Psoas muscle (tissue), 8 donors: Measurements from ENCODE around the gene NAV2. TPM values are rescaled to one million over a fixed set of nuclear protein-coding genes. Genes with fewer than 3 reads are reported as not detected.

ENCODE experiments used
- ATAC-seq, 4 donors: fragments of 200-7000 bp; cut with Tn5 transposase; one replicate each; pipeline ENCODE4 v1.9.1; 2020; ENCODE audit warnings: moderate library complexity in 3 of 4, mild to moderate bottlenecking in 2 of 4
- DNase-seq, 2 donors: peaks; one replicate each; pipeline ENCODE4 v3.0.0-alpha.2; 2020
- H3K27ac ChIP-seq: fragments of 200-600 bp; one replicate; pipeline ENCODE4 v1.8.0; 2022
- H3K27me3 ChIP-seq, 3 donors: fragments of 200-600 bp in 1 of 3; one replicate each; pipeline versions ENCODE4 v1.6.1 to v1.8.0; 2013 to 2022; ENCODE audit warnings: low read length in 2 of 3, mild to moderate bottlenecking in 2 of 3, moderate library complexity in 1 of 3; ENCODE audit not compliant: insufficient read depth in 3 of 3
- H3K36me3 ChIP-seq, 2 donors: fragments of 200-600 bp in 1 of 2; one replicate each; pipeline versions ENCODE4 v1.6.1 to v1.8.0; 2013 to 2022; ENCODE audit warnings: low read depth in 1 of 2, mild to moderate bottlenecking in 1 of 2, moderate library complexity in 1 of 2; ENCODE audit not compliant: insufficient read depth in 1 of 2
- H3K4me1 ChIP-seq: fragments of 200-600 bp; one replicate; pipeline ENCODE4 v1.8.0; 2022
- H3K4me3 ChIP-seq: fragments of 200-600 bp; one replicate; pipeline ENCODE4 v1.8.0; 2022; ENCODE audit warnings: mild to moderate bottlenecking
- H3K9me3 ChIP-seq: fragments of 200-600 bp; one replicate; pipeline ENCODE4 v1.8.0; 2022
- WGBS, 3 donors: extraction: QIAGEN DNeasy Blood & Tissue Kit; methylation state at CpG; one replicate each; pipeline versions ENCODE4 v1.1.6 to v1.1.7; 2013; 5-methylcytosine and 5-hydroxymethylcytosine counted together
- intact Hi-C, 2 donors: fragments of 100-400 bp; cut with DNase I; formaldehyde crosslinking; loops; one replicate each; pipeline versions ENCODE4 v1.11.0 to v1.14.2; 2022
- polyA plus RNA-seq, 3 donors: library from polyadenylated mRNA; stranded (reverse); fragments of 200-250 nt; gene quantifications; one replicate each; pipeline ENCODE4 v1.2.3, GENCODE V29; 2013
- total RNA-seq, 4 donors: library from RNA; stranded (reverse); fragmentation: NEBNext Ultra II Directional in 2 of 4; extraction: Animal tissue kit (Norgen Biotek cat#: 25700) in 2 of 4; gene quantifications; one replicate each; pipeline versions ENCODE4 v1.2.1 to v1.2.4, GENCODE V29; 2021 to 2023
- TF ChIP-seq, protein P1 (sequence below): fragments of 200-600 bp; IDR thresholded peaks from one replicate; pipeline ENCODE4 v1.8.0; 2022; ENCODE audit warnings: antibody characterized with exemption
- donor health status: healthy with polysubstance abuse.
- donor health status: DM: no; HTN: no; CAD: no; lungs with moderate emphysema.
- donor health status: Bipolar disorder and iron deficiency.
- donor health status: healthy.
- donor health status: DM: yes; HTN: yes; CAD: no.
- donor health status: DM: no; HTN: no; CAD: no.
- donor health status: DM: no; HTN: no; CAD: no.
- donor health status: DM: yes; HTN: yes; CAD: no.

Gene NAV2
- total and polyA plus RNA-seq, 7 donors, result 0.68 to 21.8 (median 2.9) TPM

DNA sequence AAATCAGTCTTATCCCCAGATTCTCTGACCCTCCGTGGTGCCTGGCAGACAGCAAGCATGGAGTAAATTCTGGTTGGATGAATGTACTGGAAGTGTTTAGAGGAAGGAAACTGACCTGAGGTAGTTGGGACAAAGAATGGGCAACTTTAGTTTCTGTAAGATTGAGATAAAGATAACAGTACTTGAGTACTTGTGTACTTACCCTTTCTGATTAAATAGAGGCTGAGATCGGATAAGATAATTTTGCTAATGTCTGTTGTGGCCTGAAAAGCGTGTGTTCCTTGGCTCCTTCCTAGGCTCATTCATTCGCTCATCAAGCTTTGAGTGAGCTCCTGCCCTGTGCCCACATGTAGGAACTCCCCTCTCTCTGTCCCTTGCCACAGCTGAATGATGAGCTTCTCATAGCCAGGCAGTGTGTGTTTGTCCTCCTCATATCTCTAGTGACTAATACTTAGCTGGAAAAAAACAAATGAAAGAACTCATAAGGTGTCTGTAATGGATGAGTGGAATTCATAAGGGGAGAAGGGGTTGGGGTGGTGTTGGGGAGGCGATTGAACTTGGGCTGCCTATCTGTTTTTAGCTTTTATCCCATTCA, 329.5 kb downstream of the NAV2 start:
- peaks cover 0 to 4% of the 10 kb centered on the region in 2 donors for H3K36me3 ChIP-seq
- no peaks in the 10 kb centered on the region for H3K9me3 ChIP-seq
- 85 to 86% (median 86%) methylated on average over 5 of the region's 5 CpGs for WGBS, 3 donors
- no peak overlapping the region for H3K4me3 ChIP-seq
- intact Hi-C loops, result no loop called here
- DNase-seq, result no peak
- no peak for ATAC-seq
- no peaks in the 10 kb centered on the region for H3K4me1 ChIP-seq
- H3K27ac ChIP-seq, result no peak overlapping the region
- H3K27me3 ChIP-seq, result no peaks in the 10 kb centered on the region
- TF ChIP-seq, protein P1, sequence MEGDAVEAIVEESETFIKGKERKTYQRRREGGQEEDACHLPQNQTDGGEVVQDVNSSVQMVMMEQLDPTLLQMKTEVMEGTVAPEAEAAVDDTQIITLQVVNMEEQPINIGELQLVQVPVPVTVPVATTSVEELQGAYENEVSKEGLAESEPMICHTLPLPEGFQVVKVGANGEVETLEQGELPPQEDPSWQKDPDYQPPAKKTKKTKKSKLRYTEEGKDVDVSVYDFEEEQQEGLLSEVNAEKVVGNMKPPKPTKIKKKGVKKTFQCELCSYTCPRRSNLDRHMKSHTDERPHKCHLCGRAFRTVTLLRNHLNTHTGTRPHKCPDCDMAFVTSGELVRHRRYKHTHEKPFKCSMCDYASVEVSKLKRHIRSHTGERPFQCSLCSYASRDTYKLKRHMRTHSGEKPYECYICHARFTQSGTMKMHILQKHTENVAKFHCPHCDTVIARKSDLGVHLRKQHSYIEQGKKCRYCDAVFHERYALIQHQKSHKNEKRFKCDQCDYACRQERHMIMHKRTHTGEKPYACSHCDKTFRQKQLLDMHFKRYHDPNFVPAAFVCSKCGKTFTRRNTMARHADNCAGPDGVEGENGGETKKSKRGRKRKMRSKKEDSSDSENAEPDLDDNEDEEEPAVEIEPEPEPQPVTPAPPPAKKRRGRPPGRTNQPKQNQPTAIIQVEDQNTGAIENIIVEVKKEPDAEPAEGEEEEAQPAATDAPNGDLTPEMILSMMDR, result no peak

DNA sequence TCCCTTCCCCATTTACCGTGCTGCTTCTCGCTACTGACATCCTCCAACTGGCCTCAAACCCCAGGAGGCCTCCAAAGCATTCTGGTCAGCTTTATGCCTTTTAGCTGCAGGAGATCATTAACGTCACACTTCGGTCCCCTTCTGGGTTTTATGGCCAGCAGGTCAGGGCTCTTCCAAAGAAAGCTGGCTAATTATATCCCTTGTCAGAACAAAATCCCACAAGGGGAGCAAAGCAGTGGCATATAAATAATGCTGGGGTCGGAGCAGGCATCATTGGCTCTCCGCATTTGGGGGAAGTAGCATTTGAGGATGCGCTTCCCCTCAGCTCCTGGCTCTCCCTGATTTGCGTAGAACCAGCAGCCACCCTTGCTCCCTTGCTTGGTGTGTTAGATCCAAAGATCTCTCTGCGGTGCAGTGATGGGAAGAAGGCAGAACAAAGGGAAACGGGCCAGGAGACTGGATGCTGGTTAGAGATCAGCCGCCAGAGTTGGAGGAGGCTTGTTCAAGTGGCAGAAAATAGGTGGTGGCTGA, 330.2 kb downstream of the NAV2 start:
- peaks cover 0 to 4% of the 10 kb centered on the region in 2 donors for H3K36me3 ChIP-seq
- ATAC-seq (no peak), DNase-seq (no peak)
- no peak overlapping the region for H3K27ac ChIP-seq
- TF ChIP-seq, protein P1, result no peak
- no peaks in the 10 kb centered on the region for H3K27me3 ChIP-seq
- 66 to 75% (median 72%) methylated on average over 11 of the region's 11 CpGs for WGBS, 3 donors
- intact Hi-C loops, result no loop called here
- H3K4me3 ChIP-seq, result no peak overlapping the region
- no peaks in the 10 kb centered on the region for H3K9me3 ChIP-seq
- H3K4me1 ChIP-seq, result peaks cover under 1% of the 10 kb centered on the region

DNA sequence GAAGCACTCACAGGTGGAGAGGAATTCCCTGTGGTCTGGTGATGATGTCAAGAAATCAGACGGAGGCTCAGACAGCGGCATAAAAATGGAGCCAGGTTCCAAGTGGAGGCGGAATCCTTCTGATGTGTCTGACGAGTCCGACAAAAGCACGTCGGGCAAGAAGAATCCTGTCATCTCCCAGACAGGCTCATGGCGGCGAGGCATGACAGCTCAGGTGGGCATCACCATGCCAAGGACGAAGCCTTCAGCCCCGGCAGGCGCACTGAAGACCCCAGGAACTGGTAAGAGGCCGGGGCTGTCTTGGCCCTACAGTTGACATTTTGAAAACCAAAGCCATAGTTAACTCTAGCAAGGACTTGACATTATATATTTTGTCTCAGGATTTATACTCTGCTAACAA, 331.4 kb downstream of the NAV2 start:
- 95 to 97% (median 96%) methylated on average over 13 of the region's 13 CpGs for WGBS, 3 donors
- no peak for ATAC-seq
- Histone ChIP-seq H3K27me3 (no peaks in the 10 kb centered on the region), H3K9me3 (no peaks in the 10 kb centered on the region), H3K4me1 (peaks cover 12% of the 10 kb centered on the region), H3K36me3 (peaks cover 0 to 4% of the 10 kb centered on the region in 2 donors), H3K27ac (no peak overlapping the region), H3K4me3 (no peak overlapping the region)
- DNase-seq, result no peak
- intact Hi-C loops, result no loop called here
- TF ChIP-seq, protein P1, result no peak

DNA sequence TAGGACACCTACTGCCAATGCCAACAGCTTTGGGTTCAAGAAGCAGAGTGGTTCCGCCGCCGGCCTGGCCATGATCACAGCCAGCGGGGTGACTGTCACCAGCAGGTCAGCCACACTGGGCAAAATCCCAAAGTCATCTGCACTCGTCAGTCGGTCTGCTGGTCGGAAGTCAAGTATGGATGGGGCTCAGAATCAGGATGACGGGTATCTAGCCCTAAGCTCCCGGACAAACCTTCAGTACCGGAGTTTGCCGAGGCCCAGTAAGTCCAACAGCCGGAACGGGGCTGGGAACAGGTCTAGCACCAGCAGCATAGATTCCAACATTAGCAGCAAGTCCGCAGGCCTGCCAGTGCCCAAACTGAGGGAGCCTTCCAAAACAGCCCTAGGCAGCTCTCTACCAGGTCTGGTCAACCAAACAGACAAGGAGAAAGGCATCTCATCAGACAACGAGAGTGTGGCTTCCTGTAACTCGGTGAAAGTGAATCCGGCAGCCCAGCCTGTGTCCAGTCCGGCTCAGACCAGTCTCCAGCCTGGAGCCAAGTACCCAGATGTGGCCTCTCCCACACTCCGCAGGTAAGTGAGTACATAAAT, 332.6 kb downstream of the NAV2 start:
- DNase-seq (no peak), ATAC-seq (peak; percentile 49 to 68 (median 62))
- peak overlapping the region; percentile 59 for H3K27ac ChIP-seq
- intact Hi-C loops, result no loop called here
- no peaks in the 10 kb centered on the region for H3K27me3 ChIP-seq
- WGBS, 3 donors, result 69 to 79% (median 76%) methylated on average over 19 of the region's 19 CpGs
- H3K4me1 ChIP-seq, result peaks cover 24% of the 10 kb centered on the region
- H3K4me3 ChIP-seq, result no peak overlapping the region
- TF ChIP-seq, protein P1, result no peak
- peaks cover 0 to 4% of the 10 kb centered on the region in 2 donors for H3K36me3 ChIP-seq
- no peaks in the 10 kb centered on the region for H3K9me3 ChIP-seq
